ENCODE results near the gene TENM4.

GRCh38 chr11:78838417-78838816 is 602.4 kb downstream of the TENM4 start:
- TF ChIP-seq CTCF (IDR thresholded peaks at IDR 0.05; ENCODE audit: low read depth, low read length, poor library complexity, severe bottlenecking) (no peak), EZH2phosphoT487 (IDR thresholded peaks at IDR 0.05; ENCODE audit: borderline replicate concordance, low read length) (no peak)

Measured in DOHH2 (cell line).